Breast epithelium (tissue), 3 donors: Measurements from ENCODE around the gene EML6.

Experiments
- POLR2A ChIP-seq: fragments of 450-650 bp; IDR thresholded peaks from one replicate; pipeline ENCODE4 v1.6.1; 2016; ENCODE audit warnings: antibody characterized with exemption, mild to moderate bottlenecking, moderate library complexity
- TF ChIP-seq, protein P1 (sequence below), 3 donors: fragments of 450-650 bp; IDR thresholded peaks; one replicate each; pipeline ENCODE4 v1.5.1; 2016 to 2017; ENCODE audit warnings: antibody characterized with exemption in 3 of 3, mild to moderate bottlenecking in 3 of 3, moderate library complexity in 3 of 3

DNA sequence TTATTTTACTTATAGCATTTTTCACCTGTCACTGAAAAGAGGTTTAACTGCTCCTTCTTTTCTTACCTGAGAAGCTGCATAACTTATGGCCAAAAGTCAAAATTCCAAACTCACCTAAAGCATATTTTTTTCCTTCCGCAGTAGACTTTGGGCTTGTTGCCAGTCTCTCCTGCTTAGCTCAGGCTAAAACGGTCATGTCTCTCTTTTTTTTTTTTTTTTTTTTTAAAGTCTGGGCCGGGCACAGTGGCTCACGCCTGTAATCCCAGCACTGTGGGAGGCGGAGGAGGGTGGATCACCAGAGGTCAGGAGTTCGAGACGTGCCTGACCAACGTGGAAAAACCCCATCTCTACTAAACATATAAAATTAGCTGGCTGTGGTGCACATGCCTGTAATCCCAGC lies 213.3 kb downstream of the EML6 start:
- TF ChIP-seq, protein P1, sequence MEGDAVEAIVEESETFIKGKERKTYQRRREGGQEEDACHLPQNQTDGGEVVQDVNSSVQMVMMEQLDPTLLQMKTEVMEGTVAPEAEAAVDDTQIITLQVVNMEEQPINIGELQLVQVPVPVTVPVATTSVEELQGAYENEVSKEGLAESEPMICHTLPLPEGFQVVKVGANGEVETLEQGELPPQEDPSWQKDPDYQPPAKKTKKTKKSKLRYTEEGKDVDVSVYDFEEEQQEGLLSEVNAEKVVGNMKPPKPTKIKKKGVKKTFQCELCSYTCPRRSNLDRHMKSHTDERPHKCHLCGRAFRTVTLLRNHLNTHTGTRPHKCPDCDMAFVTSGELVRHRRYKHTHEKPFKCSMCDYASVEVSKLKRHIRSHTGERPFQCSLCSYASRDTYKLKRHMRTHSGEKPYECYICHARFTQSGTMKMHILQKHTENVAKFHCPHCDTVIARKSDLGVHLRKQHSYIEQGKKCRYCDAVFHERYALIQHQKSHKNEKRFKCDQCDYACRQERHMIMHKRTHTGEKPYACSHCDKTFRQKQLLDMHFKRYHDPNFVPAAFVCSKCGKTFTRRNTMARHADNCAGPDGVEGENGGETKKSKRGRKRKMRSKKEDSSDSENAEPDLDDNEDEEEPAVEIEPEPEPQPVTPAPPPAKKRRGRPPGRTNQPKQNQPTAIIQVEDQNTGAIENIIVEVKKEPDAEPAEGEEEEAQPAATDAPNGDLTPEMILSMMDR (IDR thresholded peaks at IDR 0.05) = no peak
- no peak for TF ChIP-seq POLR2A
